Lower leg skin (tissue), 4 donors: ENCODE results near the gene HADHA. TPM values are rescaled to one million over a fixed set of nuclear protein-coding genes. Genes with fewer than 3 reads are reported as not detected.

Experiments used
- DNase-seq, 2 donors: peaks; one replicate each; pipeline ENCODE4 v3.0.0-alpha.2; 2019; ENCODE audit warnings: low spot score in 2 of 2
- H3K4me3 ChIP-seq: fragments of 200-600 bp; sonication (generic); 2 replicates; pipeline ENCODE4 v1.5.1; 2017; ENCODE audit warnings: mild to moderate bottlenecking, low read depth; ENCODE audit not compliant: poor library complexity, severe bottlenecking
- POLR2A ChIP-seq, 2 donors: fragments of 450-650 bp; IDR thresholded peaks; one replicate each; pipeline ENCODE4 v1.6.1; 2016 to 2017; ENCODE audit warnings: antibody characterized with exemption in 2 of 2, mild to moderate bottlenecking in 1 of 2, moderate library complexity in 1 of 2
- WGBS, 2 donors: methylation state at CpG; one replicate each; pipeline ENCODE4 v1.1.5; 2018; 5-methylcytosine and 5-hydroxymethylcytosine counted together
- intact Hi-C: fragments of 100-400 bp; cut with DNase I; formaldehyde crosslinking; loops from one replicate; pipeline ENCODE4 v1.15.0; 2023; ENCODE audit warnings: low total_unique reads
- total RNA-seq, 4 donors: library from RNA; depleted of rRNA; stranded (reverse); fragments of >200 nt; gene quantifications; one replicate each; pipeline ENCODE4 v1.1.0, GENCODE V29; 2016
- TF ChIP-seq, protein P1 (sequence below), 3 donors: fragments of 450-650 bp; IDR thresholded peaks; one replicate each; pipeline ENCODE4 v1.5.1; 2016; ENCODE audit warnings: antibody characterized with exemption in 3 of 3, mild to moderate bottlenecking in 3 of 3, moderate library complexity in 2 of 3

The HADHA gene
- total RNA-seq, 4 donors from 2014 or later: 125 to 170 (median 131) TPM

DNA sequence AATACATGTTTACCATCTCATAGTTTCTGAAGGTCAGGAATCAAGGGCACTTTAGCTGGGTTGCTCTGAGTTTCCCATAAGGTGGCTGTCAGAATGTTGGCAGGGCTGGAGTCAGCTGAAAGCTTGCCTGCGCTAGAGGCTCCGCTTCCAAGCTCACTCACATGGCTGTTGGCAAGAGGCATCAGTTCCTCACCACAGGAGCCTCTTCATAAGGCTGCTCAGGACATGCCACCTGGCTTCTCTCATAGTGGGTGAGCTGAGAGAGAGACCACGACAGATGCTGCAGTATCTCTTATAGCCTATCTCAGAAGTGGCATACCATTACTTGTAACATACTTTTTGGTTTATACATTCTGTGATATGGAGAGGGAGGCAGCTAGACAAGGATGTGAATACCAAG is 7.5 kb upstream of the HADHA start:
- DNase-seq: no peak
- intact Hi-C loops: no loop called here
- no peak overlapping the region for H3K4me3 ChIP-seq
- TF ChIP-seq, protein P1, sequence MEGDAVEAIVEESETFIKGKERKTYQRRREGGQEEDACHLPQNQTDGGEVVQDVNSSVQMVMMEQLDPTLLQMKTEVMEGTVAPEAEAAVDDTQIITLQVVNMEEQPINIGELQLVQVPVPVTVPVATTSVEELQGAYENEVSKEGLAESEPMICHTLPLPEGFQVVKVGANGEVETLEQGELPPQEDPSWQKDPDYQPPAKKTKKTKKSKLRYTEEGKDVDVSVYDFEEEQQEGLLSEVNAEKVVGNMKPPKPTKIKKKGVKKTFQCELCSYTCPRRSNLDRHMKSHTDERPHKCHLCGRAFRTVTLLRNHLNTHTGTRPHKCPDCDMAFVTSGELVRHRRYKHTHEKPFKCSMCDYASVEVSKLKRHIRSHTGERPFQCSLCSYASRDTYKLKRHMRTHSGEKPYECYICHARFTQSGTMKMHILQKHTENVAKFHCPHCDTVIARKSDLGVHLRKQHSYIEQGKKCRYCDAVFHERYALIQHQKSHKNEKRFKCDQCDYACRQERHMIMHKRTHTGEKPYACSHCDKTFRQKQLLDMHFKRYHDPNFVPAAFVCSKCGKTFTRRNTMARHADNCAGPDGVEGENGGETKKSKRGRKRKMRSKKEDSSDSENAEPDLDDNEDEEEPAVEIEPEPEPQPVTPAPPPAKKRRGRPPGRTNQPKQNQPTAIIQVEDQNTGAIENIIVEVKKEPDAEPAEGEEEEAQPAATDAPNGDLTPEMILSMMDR (IDR thresholded peaks at IDR 0.05): no peak
- no peak for TF ChIP-seq POLR2A (IDR thresholded peaks at IDR 0.05)
- 43 to 50% methylated on average over 3 of the region's 3 CpGs for WGBS, 2 donors

DNA sequence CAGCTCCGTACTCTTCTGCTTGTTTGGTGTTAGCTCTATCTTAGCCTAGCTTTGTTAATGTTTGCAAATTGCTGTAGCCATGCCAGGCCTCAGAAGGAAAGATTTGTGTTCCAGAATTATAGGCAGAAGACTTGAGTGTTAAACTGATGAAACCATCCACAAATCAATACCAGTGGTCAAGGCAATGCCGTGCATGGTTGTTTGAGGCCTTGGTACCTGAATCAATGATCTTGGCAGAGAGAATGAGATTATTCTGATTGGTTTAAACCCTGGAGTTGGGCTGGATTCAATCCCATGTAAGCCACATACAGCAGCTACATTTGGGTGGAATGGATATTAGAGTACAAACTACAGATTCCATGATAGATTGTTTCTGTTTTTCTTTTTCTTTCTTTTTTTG is 5.2 kb upstream of the HADHA start:
- intact Hi-C loops: loop anchor here (10.0 kb wide), 1 partner anchor 75 kb away; no protein-coding TSS in a partner anchor
- H3K4me3 ChIP-seq: no peak overlapping the region
- TF ChIP-seq POLR2A (IDR thresholded peaks at IDR 0.05): no peak
- TF ChIP-seq, protein P1 (IDR thresholded peaks at IDR 0.05): no peak
- 84 to 98% methylated on average over 2 of the region's 2 CpGs for WGBS, 2 donors
- no peak for DNase-seq

DNA sequence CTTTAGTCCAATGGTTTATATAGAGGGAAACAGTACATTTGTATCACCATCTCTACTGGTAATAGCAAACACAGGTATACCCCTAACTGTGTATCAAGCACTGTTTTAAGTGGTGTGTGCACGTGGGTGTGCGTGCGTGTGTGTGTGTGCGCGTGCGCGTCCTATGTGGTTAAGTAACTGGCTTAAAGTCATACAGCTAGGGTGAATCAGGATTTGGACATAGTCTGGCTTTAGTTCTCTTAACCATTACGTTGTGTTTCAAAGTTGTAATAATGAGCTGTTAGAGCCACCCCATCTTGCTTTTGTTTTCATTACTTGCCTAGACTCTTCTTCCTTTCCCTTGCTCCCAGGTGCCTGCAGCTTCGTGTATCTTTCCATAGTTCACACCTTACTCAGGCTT is 2.4 kb upstream of the HADHA start:
- DNase-seq: no peak
- TF ChIP-seq POLR2A (IDR thresholded peaks at IDR 0.05): no peak
- TF ChIP-seq, protein P1 (IDR thresholded peaks at IDR 0.05): no peak
- WGBS, 2 donors: 49 to 63% methylated on average over 9 of the region's 9 CpGs
- H3K4me3 ChIP-seq: no peak overlapping the region
- intact Hi-C loops: loop anchor here (10.0 kb wide), 1 partner anchor 78 kb away; no protein-coding TSS in a partner anchor

DNA sequence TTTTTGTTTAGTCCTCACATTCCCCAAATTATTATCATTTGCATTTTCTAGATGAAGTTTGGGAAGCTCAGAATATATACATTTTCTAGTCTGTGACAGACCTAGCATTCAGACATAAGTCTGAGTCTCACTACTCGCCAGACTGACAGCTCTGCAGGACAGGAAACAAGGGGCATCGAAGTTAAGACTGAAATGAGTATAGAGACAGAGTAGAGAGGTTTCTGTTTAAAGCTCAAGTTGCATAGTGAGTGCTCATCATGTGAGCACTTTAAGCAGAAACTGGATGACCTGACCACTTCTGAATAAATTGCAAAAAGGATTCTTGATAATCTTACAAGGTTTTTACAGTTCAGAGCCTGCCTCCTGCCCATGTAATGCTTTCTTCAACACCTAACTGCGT is 1.4 kb upstream of the HADHA start:
- no peak overlapping the region for H3K4me3 ChIP-seq
- no peak for DNase-seq
- 10 to 16% methylated on average over 3 of the region's 3 CpGs for WGBS, 2 donors
- TF ChIP-seq POLR2A (IDR thresholded peaks at IDR 0.05): no peak
- TF ChIP-seq, protein P1 (IDR thresholded peaks at IDR 0.05): no peak
- intact Hi-C loops: loop anchor here (10.0 kb wide), 1 partner anchor 79 kb away; no protein-coding TSS in a partner anchor

DNA sequence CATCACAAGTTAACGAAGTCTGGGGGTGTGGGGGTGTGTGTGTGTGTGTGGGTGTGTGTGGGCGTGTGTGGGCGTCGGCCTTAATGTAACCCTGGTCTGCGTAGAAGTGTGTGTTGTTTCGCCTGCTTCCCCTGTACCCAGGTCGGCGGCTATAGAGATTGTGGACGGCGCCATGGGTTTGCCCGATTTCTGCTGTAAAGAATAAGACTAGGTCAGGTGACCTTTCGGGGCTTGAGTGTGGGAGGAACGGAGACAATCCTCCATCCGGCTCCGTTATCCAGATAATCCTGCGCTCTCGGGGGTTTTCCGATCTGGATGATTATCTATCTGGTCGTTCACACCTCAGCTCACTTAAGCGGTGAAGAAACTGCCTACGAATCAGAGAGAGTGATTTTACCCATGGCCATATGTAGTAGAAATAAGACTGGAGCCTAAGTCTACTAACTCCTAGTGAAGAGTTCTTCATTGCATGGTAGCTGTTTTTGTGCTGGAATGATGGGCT is 850 bp upstream of the HADHA start:
- peak overlapping the region; percentile 84 for H3K4me3 ChIP-seq
- DNase-seq: peak in 1 of 2 donors; percentile 40
- no peak for TF ChIP-seq POLR2A (IDR thresholded peaks at IDR 0.05)
- TF ChIP-seq, protein P1 (IDR thresholded peaks at IDR 0.05): no peak
- WGBS, 2 donors: 0 to 1% methylated on average over 21 of the region's 21 CpGs
- intact Hi-C loops: loop anchor here (10.0 kb wide), 1 partner anchor 80 kb away; no protein-coding TSS in a partner anchor
